NCI-H2227 treated with DMSO at 0.1 percent for 48 hours (cell line): ENCODE results near the gene PHLPP1.

Source experiments
- DNase-seq: peaks from one replicate; lab custom pipeline; 2025; lab: John Stamatoyannopoulos, UW

Gene PHLPP1

DNA sequence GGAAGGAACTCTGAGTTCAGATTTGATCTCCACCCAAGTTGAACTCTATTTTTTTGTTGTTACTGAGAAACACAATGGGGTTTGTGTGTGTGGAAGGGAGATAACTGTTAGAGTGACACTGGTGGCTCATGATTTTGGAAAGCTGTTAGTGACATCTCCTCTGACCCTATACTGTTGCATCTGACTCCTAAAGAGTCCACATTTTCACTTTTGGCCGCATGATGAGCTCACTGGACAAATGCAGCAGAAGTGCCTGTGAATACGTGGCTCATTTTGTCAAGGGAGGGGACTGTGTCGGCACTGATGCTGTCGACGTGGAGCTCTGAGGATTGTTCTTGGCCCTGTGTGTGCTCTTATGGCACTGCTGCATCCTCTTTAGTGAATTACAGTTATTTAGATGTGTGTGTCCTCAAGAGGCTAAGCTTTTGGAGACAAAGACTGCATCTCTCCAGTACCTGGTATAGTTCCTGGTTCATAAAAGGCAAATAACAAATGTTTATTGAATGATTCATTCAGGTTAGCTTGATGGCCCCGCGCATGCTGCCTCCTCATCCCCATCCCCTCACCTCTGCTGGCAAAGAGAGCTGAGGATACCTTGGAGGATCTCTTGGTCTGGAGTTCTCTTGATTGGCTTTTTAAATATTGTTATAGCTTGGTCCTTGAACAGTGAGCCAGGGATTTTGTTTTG is 135.4 kb downstream of the PHLPP1 start:
- peak; percentile 12 for DNase-seq

- no peak for DNase-seq
Measured at GRCh38 chr18:62852851-62853250, 137.5 kb downstream of the PHLPP1 start.

DNA sequence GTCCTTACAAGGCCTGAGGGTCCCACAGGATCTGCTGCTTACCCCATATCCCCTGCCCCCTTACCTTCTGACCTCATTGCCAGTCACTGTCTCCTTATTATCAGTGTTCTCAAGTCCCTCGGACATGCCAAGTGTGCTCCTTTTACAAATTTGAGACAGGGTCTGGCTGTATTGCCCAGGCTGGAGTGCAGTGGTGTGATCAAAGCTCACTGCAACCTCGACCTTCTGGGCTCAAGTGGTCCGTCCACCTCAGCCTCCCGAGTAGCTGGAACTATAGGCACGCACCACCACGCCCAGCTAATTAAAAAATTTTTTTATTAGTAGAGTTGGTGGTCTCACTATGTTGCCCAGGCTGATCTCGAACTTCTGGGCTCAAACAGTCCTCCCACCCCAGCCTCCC is 141.0 kb downstream of the PHLPP1 start:
- DNase-seq = no peak

DNA sequence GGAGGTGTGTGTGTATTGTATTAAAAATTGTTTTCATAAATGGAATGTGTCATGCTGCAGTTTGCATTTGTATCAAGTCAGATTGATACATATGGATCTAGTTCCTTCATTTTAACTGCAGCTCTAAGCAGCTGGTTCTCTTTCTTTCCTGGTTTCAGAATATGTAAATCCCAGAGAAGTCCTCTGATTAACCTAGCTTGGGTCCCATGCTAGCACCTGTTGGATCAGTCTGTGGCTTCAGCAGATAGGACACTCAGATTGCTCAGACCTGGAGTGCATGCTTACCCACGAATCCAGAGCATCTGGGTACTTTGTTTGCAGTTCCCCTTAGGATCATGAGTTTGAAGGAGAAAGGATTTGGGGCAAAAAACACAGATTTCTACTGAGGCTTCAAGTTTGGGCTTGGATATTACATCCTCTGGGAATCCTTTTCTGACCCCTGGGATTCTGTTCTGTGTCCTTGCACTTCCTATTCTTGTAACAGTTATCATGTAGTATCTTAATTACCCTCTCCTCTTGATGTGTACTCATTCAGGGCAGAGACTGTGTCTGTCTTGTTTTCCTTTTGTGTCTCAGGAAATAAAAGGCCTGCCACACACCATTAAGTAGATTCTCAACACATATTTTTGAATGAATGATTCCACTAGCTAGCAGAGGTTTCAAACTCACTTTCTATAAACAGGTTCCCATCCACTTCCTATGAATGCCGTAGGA is 142.1 kb downstream of the PHLPP1 start:
- DNase-seq = no peak

DNA sequence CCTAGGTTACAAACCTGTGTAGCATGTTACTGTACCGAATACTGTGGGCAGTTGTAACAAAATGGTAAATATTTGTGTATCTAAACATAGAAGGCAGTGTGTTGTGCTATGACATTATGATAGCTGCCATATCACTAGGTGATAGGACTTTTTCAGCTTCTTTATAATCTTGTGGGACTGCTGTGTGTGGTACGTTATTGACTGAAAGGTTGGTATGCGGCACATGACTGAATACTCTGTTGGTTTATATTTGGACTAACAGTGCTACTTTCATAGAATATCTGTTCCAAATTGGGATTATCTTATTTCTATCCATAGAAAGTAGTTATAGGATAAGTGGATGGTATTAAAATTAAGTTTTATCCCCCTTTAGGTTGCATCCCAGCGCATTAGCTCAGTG is 144.7 kb downstream of the PHLPP1 start:
- DNase-seq = no peak

DNA sequence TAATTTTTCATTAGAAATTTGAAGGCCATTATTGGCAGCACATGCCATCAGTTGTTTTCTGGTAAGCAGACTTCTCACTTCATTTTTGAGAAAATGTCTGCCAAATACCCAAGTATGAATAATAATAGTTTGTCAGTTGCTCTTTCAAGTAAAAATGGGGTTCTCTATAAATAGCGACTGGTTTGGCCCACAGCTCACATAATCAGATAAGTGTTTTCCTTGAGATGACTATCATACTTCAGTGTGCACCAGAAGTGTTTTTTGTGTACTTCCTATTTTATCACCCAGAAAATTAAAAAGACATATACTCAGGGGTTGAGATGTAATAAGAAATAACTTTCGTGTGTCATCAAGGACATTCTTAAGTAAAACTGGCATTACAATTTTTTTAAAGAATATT is 147.1 kb downstream of the PHLPP1 start:
- no peak for DNase-seq

DNA sequence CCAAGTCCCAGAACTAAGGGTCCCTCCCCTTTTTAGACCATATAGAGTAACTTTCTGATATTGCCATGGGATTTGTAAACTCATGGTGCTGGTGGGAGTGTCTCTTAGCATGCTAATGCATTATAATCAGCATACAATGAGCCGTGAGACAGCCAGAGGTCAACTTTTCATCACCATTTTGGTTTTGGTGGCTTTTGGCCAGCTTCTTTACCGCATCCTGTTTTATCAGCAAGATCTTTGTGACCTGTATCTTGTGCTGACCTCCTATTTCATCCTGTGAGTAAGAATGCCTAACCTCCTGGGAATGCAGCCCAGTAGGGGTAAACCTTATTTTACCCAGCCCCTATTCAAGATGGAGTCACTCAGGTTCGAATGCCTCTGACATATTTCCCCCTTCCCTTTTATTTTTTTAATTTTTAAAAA is 148.2 kb downstream of the PHLPP1 start:
- DNase-seq = no peak

DNA sequence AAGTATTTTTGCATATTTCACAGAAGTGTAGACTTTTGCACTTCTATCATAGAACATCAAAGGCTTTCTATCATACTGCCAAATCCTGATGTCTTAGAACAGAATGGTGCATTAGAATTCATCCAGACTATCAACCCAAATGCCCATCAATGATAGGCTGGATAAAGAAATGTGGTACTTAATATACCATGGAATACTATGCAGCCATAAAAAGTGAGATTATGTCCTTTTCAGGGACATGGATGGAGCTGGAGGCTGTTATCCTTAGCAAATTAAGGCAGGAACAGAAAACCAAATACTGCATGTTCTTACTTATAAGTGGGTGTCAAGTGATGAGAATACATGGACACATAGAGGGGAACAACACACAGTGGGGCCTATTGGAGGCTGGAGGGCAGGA is 150.2 kb downstream of the PHLPP1 start:
- no peak for DNase-seq

DNA sequence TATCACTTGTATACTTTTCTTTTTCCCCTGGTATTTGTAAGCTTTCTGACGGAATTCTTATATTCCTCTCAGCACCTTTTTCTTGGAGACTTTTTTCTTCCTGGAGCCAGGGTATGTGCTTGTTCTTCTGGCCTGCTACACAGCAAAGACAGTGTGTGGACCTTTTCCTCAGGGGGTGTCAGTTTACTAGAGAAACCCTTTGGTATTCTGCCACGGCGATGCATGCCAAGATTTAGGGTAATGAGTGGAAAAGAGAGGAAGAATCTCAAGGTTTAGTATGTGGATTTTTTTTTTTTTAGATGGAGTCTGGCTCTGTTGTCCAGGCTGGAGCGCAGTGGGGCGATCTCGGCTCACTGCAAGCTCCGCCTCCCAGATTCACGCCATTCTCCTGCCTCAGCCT is 152.2 kb downstream of the PHLPP1 start:
- DNase-seq = no peak

DNA sequence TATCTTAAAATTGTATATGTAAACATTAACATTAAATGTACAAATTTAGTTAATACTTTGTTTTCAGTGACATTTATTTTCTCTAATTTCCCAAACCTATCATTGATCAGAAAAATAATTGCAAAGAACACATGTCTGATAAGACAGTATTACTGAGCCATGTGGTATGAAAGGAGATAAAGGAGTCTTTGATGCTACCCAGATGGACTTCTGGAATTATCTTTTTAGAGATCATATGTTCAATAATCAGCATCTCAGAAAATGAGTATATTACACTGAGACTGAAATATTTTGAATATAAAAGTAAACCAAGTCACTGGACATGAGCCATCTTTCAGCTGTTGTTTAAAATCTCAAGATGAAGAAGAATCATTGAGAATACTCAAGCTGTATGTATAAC is 153.3 kb downstream of the PHLPP1 start:
- DNase-seq = no peak

DNA sequence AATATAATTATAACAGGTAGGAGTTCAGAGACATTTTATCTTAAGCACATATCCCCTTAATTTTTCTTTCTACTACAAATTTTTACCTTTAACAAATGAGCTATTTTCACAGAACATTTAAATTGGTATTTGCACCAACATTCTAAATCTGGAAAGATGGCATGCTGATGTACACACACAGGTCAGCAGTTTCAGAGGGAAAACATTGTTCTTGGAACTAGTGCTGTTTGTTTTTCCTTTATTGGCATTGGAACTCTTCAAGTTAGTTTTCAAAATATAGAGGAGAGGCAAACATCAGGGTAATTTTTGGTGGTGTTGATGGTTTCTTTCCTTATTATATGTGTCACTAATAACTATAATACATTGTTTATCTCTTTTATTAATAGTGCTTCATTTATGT is 155.3 kb downstream of the PHLPP1 start:
- no peak for DNase-seq

DNA sequence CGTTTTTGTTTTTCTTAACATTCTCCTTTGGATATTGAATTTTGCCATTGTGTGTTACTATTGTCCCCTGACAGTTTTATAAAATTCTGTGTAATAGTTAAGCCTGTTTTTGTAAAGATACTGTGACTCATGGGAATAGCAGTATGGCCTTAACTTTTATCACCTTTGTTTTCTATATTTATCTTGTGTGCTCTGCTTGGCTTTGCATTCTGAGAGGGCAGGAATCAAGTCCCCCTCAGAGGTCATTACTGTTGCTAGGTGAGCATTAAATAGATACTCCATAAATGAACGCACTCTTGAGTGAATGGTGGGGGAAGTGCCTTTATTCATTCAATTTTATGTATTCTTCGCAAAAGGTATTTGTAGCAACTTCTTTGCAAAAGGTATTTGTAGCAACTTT is 160.0 kb downstream of the PHLPP1 start:
- DNase-seq = no peak

- DNase-seq = no peak
Measured at GRCh38 chr18:62876111-62876510, 160.8 kb downstream of the PHLPP1 start.

DNA sequence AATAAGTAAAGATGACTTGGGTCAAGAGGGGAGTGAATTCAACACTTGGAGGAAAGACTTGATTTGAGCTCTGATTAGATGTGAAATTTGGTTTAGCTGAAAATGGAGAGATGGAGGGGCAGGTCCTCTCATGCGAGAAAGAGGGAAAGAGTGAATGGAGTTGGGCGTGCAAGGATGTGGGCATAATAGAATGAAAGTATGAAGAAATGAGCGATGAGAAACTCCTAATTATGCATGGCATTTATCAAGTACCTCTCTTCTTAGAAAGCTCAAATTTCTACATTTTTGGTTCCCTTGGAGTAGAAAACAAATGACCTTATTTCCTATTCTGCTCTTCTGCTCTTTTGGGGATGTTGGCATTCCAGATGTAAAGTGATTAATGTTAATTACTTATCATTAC is 161.5 kb downstream of the PHLPP1 start:
- DNase-seq = no peak

DNA sequence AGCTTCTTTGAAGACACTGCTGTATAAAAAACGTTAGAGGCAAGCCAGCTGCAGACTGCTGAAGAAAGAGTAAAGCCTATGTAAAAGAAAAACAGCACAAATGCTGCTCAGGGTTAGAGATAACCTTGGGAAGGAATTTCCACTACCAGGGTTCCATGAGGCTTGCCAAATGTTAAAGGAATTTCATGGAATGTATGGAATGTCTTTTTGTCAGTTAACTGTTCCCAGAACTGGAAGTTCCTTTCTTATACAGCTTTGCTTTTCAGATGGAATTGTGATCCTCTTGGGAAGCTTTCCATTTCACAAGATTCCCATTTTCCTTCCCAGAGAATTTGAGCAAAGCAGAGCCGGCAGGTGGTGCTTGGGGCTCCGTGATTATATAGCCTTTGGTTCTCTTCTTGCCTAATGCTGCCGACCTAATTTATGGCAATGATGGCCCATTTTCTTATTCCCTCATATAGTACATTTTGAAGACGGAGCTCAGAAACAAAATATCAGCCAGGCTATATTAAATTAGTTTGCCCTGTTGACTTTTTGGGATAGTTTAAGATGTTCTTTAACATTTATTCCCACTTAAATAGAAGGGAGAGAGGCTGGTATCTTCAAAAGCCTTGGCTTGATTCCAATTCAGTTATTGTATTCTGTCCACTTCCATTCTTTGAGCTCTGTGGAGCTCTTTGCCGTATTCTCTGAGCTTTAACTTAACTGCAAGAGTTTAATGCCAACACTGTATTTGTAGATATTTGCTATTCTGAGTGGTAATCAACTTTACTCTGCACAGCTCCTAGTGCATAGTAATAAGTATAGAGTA is 162.3 kb downstream of the PHLPP1 start:
- peak; percentile 75 for DNase-seq

DNA sequence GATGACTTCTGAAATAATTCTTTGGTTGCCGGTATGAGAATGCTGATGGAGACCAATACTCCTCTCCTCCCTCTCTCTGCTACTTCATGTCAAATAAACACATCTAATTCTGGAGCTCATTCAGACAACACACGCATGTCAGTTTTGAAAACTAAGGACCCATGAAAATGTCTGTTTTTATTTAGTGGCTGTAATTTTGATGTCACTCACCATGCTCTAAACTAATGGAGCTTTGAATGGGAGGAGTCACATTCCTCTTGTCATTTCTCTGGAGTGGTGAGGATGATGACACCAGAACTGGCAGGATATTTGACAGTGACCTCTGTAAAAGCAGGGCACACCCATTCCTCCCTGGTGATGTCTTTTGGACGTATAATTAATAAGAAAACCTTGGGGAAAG is 163.0 kb downstream of the PHLPP1 start:
- DNase-seq = peak; percentile 40

DNA sequence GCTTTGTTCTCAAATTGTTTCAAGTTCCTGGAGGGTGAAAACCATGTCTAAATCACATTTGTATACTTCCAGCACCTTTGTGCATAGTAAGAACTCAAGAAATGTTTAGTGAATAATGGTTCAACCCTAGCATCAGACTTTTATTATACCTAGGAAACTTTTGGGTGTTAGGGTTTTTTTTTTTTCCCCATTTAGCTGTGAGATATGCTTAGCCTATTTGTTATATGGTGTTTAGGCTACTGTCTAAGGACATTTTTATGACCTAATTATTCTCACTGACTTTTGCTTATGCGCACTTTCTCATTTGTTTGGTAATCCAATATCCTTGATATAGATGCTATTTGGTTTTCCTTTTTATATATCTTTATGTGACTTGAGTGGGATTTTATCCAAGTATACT is 164.7 kb downstream of the PHLPP1 start:
- DNase-seq = no peak

GRCh38 chr18:62880673-62881364 is 165.5 kb downstream of the PHLPP1 start:
- peak; percentile 12 for DNase-seq

DNA sequence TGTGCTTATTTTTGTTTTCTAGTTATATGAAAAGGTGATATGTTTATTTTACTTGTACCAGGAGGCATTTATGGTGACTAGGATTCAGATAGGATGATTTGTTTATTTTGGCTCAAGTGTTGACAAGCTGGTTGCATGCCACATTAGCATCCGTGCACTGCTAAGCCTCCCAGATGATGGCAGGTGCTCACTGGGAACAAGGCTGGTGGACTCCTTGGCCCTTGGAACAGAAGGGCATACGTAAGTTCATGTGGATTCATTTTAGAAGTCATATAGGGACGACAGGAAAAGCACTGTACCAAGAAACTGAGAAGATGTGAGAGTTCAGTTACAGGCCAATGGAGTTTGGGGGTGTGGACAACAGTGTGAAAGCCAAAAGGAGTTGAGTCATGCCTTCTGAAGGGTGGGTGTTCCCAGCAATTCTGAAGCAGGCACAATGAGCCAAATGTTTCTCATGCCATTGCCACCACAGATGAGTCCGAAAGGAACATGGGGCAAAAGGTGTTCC is 166.2 kb downstream of the PHLPP1 start:
- DNase-seq = no peak

- no peak for DNase-seq
Measured at GRCh38 chr18:62883937-62884735, 168.8 kb downstream of the PHLPP1 start.

DNA sequence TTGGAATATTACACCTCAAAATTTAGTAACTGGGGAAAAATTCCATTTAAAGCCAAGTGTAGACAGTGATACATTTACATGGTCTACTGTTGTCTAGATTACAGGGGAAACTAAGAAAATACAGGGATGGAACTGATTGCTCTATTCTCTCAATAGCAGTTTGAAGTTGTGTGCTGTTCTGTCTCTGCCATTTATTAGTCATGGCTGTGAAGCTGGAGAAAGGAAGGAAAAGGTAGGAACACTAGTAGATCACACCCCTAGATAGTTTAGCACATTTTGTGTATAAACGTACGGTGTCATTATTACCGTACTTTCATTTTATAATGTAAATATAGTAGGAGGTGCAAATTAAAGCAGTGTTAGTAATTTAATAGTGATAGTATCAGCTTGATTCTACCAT is 170.5 kb downstream of the PHLPP1 start:
- DNase-seq = no peak
